Stimulated activated CD8-positive, alpha-beta memory T cell treated with anti-CD3 and anti-CD28 coated beads, Interleukin-4, amount 100 ng/mL, for 4 hours (primary cell): Measurements from ENCODE around the gene OR1A2.
"Not testable (repeated sequence)": the region's sequence is repeated elsewhere in the genome, so short reads cannot be mapped to it uniquely, and the experiment has no call there.

Experiments
- DNase-seq, 2 donors: peaks; one replicate each; pipeline ENCODE4 v3.0.0-alpha.2; 2020; ENCODE audit warnings: low read depth in 2 of 2, low spot score in 1 of 2

Gene OR1A2, protein sequence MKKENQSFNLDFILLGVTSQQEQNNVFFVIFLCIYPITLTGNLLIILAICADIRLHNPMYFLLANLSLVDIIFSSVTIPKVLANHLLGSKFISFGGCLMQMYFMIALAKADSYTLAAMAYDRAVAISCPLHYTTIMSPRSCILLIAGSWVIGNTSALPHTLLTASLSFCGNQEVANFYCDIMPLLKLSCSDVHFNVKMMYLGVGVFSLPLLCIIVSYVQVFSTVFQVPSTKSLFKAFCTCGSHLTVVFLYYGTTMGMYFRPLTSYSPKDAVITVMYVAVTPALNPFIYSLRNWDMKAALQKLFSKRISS

DNA sequence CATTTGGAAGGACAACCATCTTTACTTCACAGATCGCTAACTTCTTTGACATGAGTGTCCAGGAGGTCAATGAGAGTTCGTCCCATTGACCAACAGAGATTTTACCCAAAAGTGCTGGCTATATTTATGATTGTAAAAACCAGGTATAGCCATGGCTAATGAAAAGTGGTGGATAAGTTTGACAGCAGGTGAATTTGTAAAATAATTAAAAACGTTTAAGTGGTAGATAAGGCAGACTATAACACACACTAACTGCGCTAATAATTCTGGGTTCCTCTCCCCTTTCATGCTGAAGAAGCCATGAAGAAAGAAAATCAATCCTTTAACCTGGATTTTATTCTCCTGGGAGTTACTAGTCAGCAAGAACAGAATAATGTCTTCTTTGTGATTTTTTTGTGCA lies at the start of gene OR1A2:
TSS of gene OR1A2 (plus strand) at position 301 of the 400 bp plus-strand sequence. CDS start at position 301, 0 bp downstream.
- DNase-seq: no peak

DNA sequence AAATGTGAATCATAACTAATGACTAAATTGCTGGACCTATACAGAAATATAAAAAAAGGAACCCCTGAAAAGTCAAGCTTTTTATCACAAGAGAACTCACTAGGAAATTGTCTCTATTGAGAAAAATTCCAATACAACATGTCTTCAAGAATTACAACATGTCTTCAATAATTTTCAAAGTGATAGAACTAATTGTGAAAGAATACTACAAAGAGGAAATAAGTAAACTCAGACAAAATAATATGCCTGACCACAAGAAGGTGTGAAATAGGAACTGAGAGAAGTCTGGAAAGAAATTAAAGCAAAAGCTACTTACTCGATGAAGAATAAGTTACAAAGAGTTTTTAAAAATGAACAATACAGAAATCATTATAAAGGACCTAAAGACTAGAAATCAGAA lies 40.1 kb upstream of the OR1A2 start:
- no peak for DNase-seq

DNA sequence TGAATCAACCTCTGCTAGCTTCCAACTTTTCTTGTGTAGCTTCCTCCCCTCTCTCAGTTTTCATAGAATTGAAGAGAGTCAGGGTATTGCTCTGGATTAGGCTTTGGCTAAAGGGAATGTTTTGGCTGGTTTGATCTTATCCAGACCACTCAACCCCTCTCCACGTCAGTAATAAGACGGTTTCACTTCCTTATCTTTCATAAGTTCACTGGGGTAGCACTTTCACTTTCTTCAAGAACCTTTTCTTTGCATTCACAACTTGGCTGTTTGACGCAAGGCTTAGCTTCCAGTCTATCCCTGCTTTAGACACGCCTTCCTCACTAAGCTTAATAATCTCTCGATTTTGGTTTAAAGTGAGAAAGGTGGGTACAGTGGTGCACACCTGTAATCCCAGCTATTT lies 29.7 kb upstream of the OR1A2 start:
- DNase-seq: no peak

DNA sequence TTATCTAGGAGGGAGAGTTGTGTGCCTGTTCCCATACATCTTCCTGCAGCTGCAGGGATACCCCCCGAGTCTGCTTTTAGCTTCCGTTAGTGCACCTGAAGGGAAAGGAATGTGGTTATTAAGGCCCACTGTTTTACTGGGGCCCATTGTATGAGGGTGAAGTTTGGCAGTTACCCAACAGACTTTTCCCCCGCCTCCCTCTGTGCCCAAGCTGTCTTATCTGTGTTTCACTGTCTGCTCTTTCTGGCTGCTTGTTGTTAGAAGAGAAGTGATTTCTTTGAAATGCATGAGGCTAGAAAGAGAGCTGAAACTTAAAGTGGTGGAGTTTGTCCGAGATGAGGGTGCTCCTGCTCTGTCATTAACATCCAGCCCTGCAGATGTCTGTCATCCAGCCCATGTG lies 7.4 kb upstream of the OR1A2 start:
- no peak for DNase-seq

DNA sequence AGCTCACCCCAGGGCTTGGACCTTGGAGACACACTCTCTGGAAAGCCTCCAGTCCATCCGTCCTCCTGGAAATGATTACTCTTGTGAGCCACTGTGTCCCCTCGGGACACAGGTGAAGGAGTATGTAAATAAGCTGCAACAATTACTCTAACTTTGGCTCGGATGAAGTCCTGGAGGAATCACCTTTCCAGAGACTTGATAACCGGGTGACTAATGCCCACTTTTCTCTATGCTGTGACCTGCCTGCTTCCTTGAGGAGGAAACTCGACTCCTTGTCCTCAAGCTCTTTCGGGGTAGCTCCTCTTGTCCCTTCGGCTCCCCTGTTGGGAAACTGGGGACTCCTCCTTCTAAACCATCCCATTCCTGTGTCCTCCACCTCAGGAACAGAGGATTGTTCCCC lies 10.0 kb downstream of the OR1A2 start, which contains the start of gene OR1A1:
TSS of gene OR1A1 (plus strand) at position 301 of the 400 bp plus-strand sequence. CDS start 7,954 bp downstream, outside the sequence.
- no peak for DNase-seq

DNA sequence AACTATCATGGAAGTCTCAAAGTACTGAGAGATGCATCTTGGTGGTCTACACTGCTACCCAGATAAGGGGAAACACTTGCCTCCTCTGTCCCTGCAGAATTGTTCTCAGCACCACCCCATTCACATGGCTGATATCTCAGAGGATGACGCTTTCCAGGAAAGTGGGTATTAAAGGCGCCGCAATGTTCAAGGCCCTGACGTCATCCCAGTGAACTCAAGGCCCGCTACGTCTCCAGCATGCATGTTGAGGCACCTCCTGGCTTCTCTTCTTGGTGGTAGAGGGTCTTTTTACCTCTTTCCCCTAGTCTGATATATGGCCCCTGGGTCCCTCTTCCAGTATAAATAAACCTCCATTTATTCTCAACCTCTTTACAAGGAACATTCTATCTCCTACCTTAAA lies 11.2 kb downstream of the OR1A2 start:
- DNase-seq: no peak

DNA sequence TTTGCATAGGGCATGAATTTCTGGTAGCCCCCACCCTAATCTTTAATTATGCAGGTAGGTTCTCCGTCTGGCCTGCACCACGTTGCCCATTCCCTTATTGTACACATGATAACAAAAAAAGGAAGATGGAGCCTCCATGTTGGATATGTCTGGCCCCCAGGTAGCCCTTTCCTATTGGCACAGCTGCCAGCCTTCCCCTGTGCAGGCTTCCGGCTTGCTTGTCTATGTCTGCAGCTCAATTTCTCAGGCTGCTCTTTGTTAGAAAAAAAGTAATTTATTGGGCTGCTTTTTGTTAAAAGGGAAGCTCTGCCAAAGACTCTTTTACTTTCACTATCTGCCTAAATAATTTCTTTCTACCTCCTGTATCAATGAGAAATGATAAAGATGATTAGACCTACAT lies 15.7 kb downstream of the OR1A2 start:
- no peak for DNase-seq

DNA sequence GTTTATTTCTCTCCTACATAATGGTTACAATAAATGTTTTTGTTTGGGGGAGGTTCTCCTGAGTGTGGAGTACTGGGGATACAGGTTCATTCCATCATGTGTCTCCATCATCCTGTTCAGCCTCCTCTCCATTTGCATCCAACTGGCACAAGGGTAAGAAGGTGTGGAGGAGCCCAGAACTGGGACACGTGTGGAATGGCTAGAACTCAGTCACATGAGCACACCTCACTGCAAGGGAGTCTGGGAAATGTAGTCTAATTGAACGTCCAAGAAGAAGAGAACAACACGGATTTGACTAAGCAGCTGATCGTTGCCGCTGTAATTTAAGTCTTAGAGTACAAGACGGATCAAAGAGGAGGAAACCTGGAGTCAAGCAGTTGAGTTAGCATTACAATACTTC lies 16.3 kb downstream of the OR1A2 start:
- no peak for DNase-seq

DNA sequence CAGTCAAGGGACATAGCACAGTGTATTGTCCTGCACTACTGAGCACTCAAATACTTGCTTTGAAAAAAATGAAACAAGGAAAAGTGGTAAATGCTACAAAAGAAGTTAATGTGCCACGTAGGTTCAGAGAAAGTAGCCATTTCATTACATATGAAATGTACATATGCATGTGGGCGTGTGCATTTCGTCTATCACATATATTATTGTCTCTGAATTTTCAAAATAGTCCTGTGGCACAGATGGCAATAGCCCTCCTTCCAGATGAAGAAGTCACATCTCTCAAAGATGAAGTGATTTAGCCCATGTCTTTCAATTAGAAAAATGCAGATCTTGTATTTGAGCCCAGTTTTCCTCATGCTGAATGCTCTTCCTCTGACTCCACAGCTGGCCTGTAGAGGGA lies 22.7 kb downstream of the OR1A2 start:
- not testable (repeated sequence) for DNase-seq

DNA sequence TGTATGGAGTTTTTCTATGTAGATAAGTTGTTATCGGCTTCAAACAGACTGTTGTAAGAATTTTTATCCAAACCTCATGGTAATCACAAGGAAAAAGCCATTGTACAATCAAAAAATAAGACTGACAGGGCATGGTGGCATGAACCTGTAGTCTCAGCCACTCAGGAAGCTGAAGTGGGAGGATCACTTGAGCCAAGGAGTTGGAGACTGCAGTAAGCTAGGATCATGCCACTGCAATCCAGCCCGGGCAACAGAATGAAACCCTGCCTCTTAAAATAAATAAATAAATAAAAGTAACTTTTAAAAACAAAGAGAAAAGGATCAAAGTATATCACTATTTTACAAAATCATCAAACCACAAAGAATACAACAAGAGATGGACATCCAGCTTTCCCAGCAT lies 24.5 kb downstream of the OR1A2 start:
- DNase-seq: no peak

DNA sequence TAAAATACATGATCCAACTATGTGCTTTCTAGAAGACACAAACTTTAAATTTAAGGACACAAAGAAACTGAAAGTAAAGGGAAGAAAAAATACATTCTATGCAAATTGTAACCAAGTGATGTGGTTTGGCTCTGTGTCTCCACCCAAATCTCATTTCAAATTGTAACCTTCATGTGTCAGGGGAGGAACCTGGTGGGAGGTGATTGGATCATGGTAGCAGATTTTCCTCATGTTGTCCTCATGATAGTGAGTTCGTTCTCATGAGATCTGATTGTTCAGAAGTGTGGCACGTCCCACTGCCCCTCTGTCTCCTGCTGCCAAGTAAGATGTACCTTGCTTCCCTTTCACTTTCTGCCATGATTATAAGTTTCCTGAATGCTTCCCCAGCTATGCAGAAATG lies 25.2 kb downstream of the OR1A2 start:
- no peak for DNase-seq

DNA sequence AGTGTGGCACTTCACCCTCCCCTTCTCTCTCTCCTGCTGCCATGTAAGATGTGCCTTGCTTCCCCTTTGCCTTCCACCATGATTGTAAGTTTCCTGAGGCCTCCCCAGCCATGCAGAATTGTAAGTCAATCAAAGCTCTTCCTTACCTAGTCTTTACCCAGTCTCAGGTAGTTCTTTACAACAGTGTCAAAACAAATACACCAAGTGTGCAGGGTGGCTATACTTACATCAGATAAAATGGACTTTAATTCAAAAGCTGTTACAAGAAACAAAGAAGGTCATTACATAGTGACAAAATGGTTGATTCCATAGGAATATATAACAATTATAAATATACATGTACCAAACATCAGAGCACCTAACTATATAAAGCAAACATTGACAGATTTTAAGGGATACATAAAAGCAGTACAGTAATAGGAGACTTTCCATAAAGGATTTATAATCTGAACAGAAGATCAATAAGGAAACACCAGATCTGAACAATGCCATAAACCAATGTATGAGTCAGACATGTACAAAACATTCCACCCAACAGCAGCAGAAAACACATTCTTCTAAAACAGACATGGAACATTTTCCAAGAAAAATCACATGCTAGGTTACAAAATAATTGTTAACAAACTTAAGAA lies 27.5 kb downstream of the OR1A2 start:
- DNase-seq: not testable (repeated sequence)

DNA sequence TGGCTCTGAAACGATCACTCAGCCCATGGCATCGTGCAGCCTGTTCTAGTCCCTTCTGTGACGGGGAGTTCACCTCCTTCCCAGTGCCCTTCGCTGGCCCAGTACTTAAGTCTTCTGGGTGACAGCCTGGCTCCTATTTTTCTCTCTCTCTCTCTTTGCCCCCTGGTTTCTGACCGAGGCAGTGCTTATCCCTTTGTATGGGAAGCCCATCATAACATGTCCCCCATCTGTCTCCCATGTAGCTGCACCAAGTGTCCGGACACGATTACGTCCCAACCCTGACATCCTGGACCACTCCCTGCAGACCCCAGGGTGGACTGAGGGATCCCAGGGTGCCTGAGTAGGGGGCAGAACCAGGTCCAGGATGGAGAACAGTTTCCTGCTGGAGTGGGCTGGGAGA lies 35.0 kb downstream of the OR1A2 start:
- DNase-seq: not testable (repeated sequence)

DNA sequence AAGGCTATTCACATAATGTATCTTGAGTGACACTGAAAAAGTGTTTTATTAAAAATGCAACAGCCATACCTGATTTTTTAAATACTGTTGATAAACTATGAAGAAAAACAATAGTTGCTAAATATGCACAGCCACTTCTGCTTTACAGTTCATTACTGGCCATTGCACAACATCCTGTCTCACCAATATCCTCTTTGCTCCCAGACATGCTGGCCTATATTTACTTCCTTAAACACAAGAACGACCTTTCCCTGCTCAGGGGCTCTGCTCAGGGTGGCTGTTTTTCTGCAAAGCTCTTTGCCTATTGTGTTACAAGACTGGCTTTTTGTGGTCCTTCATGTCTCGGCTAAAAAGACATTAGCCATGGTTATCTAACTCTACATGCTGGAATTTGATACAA lies 41.4 kb downstream of the OR1A2 start:
- not testable (repeated sequence) for DNase-seq

DNA sequence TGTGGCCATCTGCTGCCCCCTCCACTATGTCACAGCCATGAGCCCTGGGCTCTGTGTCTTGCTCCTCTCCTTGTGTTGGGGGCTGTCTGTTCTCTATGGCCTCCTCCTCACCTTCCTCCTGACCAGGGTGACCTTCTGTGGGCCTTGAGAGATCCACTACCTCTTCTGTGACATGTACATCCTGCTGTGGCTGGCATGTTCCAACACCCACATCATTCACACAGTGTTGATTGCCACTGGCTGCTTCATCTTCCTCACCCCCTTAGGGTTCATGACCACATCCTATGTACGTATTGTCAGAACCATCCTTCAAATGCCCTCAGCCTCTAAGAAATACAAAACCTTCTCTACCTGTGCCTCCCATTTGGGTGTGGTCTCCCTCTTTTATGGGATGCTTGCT lies 43.7 kb downstream of the OR1A2 start:
- DNase-seq: not testable (repeated sequence)

DNA sequence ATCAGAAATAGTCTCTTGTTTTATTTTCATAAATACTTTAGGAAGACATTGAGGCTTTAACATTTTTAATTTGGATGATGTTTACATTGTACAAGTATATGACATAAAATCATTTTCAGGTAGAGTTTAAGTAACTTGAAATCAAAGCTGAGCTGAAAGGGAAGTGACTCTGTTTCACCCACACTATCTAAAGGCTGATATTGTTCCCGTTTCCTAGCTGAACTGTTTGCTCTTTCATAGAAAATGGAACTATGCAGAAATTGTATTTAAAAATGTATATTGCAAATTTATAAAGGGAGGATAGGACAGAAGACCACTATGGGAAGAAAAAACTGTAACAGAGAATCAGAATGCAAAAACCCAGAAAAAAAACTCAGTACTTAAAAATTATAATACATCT lies 47.5 kb downstream of the OR1A2 start:
- DNase-seq: not testable (repeated sequence)
